ENCODE results near the gene UFSP1.
"Not testable (repeated sequence)": the region's sequence is repeated elsewhere in the genome, so short reads cannot be mapped to it uniquely, and the experiment has no call there.

UFSP1 gene

GRCh38 chr7:100855515-100855914, 34.0 kb downstream of the UFSP1 start:
- no peak for TF ChIP-seq CTCF (IDR thresholded peaks at IDR 0.05; ENCODE audit: extremely low read depth, missing control alignments)
- no peak for DNase-seq (ENCODE audit: low spot score)

GRCh38 chr7:100854899-100855298, 34.6 kb downstream of the UFSP1 start:
- DNase-seq (ENCODE audit: low spot score), result not testable (repeated sequence)

GRCh38 chr7:100854146-100854895, 35.2 kb downstream of the UFSP1 start:
- TF ChIP-seq CTCF (IDR thresholded peaks at IDR 0.05; ENCODE audit: extremely low read depth, missing control alignments), result no peak

GRCh38 chr7:100852048-100852872, 37.3 kb downstream of the UFSP1 start, which contains the start of gene SLC12A9:
SLC12A9 (plus strand) TSS chr7:100852713; CDS start chr7:100854198, 1,485 bp downstream.
- peak; percentile 95 for DNase-seq (ENCODE audit: low spot score)

More at GRCh38 chr7:100854146-100854895, 35.2 kb downstream of the UFSP1 start:
- peak; percentile 20 for DNase-seq (ENCODE audit: low spot score)

GRCh38 chr7:100847360-100847759, 42.2 kb downstream of the UFSP1 start:
- TF ChIP-seq CTCF (IDR thresholded peaks at IDR 0.05; ENCODE audit: extremely low read depth, missing control alignments), result no peak
- DNase-seq (ENCODE audit: low spot score), result no peak

More at GRCh38 chr7:100852048-100852872, 37.3 kb downstream of the UFSP1 start, which contains the start of gene SLC12A9:
- peak; percentile 93 for TF ChIP-seq CTCF (IDR thresholded peaks at IDR 0.05; ENCODE audit: extremely low read depth, missing control alignments)

GRCh38 chr7:100840470-100841100, 48.9 kb downstream of the UFSP1 start:
- no peak for TF ChIP-seq CTCF (IDR thresholded peaks at IDR 0.05; ENCODE audit: extremely low read depth, missing control alignments)
- no peak for DNase-seq (ENCODE audit: low spot score)

- DNase-seq (ENCODE audit: low spot score), result no peak
- TF ChIP-seq CTCF (IDR thresholded peaks at IDR 0.05; ENCODE audit: extremely low read depth, missing control alignments), result no peak
These were observed 50.2 kb downstream of the UFSP1 start for GRCh38 chr7:100839361-100839760.

Measured in GM20000 (cell line).